ENCODE results near the gene PRAC1.

The PRAC1 gene

GRCh38 chr17:48690655-48691054 is 31.7 kb downstream of the PRAC1 start:
- no peak overlapping the region for H3K4me3 ChIP-seq (replicated peaks; ENCODE audit: low read depth, low read length)
- no peak for DNase-seq (ENCODE audit: low read depth)
- TF ChIP-seq CTCF (IDR thresholded peaks at IDR 0.05; ENCODE audit: low read length, missing control alignments) = no peak

GRCh38 chr17:48681609-48682008 is 40.7 kb downstream of the PRAC1 start:
- DNase-seq (ENCODE audit: low read depth) = no peak
- TF ChIP-seq CTCF (IDR thresholded peaks at IDR 0.05; ENCODE audit: low read length, missing control alignments) = no peak
- H3K4me3 ChIP-seq (replicated peaks; ENCODE audit: low read depth, low read length) = no peak overlapping the region

- no peak for TF ChIP-seq CTCF (IDR thresholded peaks at IDR 0.05; ENCODE audit: low read length, missing control alignments)
Measured at GRCh38 chr17:48679385-48680096, 42.8 kb downstream of the PRAC1 start.

GRCh38 chr17:48678141-48678971 is 44.0 kb downstream of the PRAC1 start:
- peak; percentile 75 for TF ChIP-seq CTCF (IDR thresholded peaks at IDR 0.05; ENCODE audit: low read length, missing control alignments)
- DNase-seq (ENCODE audit: low read depth) = peak; percentile 42
- H3K4me3 ChIP-seq (replicated peaks; ENCODE audit: low read depth, low read length) = no peak overlapping the region

More at GRCh38 chr17:48679385-48680096, 42.8 kb downstream of the PRAC1 start:
- DNase-seq (ENCODE audit: low read depth) = peak; percentile 10
- no peak overlapping the region for H3K4me3 ChIP-seq (replicated peaks; ENCODE audit: low read depth, low read length)

- no peak for TF ChIP-seq CTCF (IDR thresholded peaks at IDR 0.05; ENCODE audit: low read length, missing control alignments)
- no peak for DNase-seq (ENCODE audit: low read depth)
- H3K4me3 ChIP-seq (replicated peaks; ENCODE audit: low read depth, low read length) = no peak overlapping the region
Measured at GRCh38 chr17:48676963-48677558, 45.3 kb downstream of the PRAC1 start.

GRCh38 chr17:48672340-48672739 is 50.0 kb downstream of the PRAC1 start:
- no peak for TF ChIP-seq CTCF (IDR thresholded peaks at IDR 0.05; ENCODE audit: low read length, missing control alignments)
- H3K4me3 ChIP-seq (replicated peaks; ENCODE audit: low read depth, low read length) = no peak overlapping the region
- no peak for DNase-seq (ENCODE audit: low read depth)
